Suppressor macrophage treated with lipopolysaccharide for 1 hour (primary cell): ENCODE results near the gene MAPKAP1.
A peak's percentile ranks its signal among the peaks of the same experiment; 100 is the strongest.

Experiments used
- DNase-seq, 3 donors: peaks; one replicate each; pipeline ENCODE4 v3.0.0-alpha.2; 2020 to 2022

MAPKAP1 gene

GRCh38 chr9:125638239-125639045 is 68.6 kb downstream of the MAPKAP1 start:
- DNase-seq = no peak

- no peak for DNase-seq
Observed at GRCh38 chr9:125637241-125637640, 69.8 kb downstream of the MAPKAP1 start.

- no peak for DNase-seq
Observed at GRCh38 chr9:125635888-125636287, 71.1 kb downstream of the MAPKAP1 start.

GRCh38 chr9:125634040-125634717 is 72.8 kb downstream of the MAPKAP1 start:
- DNase-seq = peak; percentile 69 to 92 (median 87)

GRCh38 chr9:125633116-125633745 is 73.8 kb downstream of the MAPKAP1 start:
- peak; percentile 70 to 93 (median 90) for DNase-seq

- DNase-seq = peak; percentile 82 to 92 (median 89)
Observed at GRCh38 chr9:125632321-125633115, 74.5 kb downstream of the MAPKAP1 start.

GRCh38 chr9:125631391-125632085 is 75.5 kb downstream of the MAPKAP1 start:
- DNase-seq = peak; percentile 77 to 79 (median 78)

GRCh38 chr9:125630436-125630835 is 76.6 kb downstream of the MAPKAP1 start:
- DNase-seq = no peak

GRCh38 chr9:125629446-125629845 is 77.6 kb downstream of the MAPKAP1 start:
- DNase-seq = peak; percentile 33 to 59 (median 52)

GRCh38 chr9:125626187-125626586 is 80.8 kb downstream of the MAPKAP1 start:
- DNase-seq = no peak

GRCh38 chr9:125621170-125621569 is 85.8 kb downstream of the MAPKAP1 start:
- no peak for DNase-seq

GRCh38 chr9:125620216-125620615 is 86.8 kb downstream of the MAPKAP1 start:
- DNase-seq = no peak

GRCh38 chr9:125617087-125617486 is 89.9 kb downstream of the MAPKAP1 start:
- DNase-seq = no peak

GRCh38 chr9:125613141-125613540 is 93.9 kb downstream of the MAPKAP1 start:
- DNase-seq = no peak

GRCh38 chr9:125612616-125613015 is 94.4 kb downstream of the MAPKAP1 start:
- DNase-seq = no peak

GRCh38 chr9:125611121-125611765 is 95.8 kb downstream of the MAPKAP1 start:
- no peak for DNase-seq

GRCh38 chr9:125609744-125610143 is 97.3 kb downstream of the MAPKAP1 start:
- DNase-seq = no peak

GRCh38 chr9:125608489-125609224 is 98.4 kb downstream of the MAPKAP1 start:
- DNase-seq = no peak

GRCh38 chr9:125604196-125604595 is 102.8 kb downstream of the MAPKAP1 start:
- no peak for DNase-seq

GRCh38 chr9:125603478-125604021 is 103.5 kb downstream of the MAPKAP1 start:
- no peak for DNase-seq

- no peak for DNase-seq
Observed at GRCh38 chr9:125601961-125602360, 105.0 kb downstream of the MAPKAP1 start.
